HG02763 (cell line): ENCODE results near the gene BANF2.
A peak's percentile ranks its signal among the peaks of the same experiment; 100 is the strongest.
"Not testable (repeated sequence)": the region's sequence is repeated elsewhere in the genome, so short reads cannot be mapped to it uniquely, and the experiment has no call there.

ENCODE experiments used
- ATAC-seq: cut with Tn5 transposase; IDR thresholded peaks from one replicate; pipeline ENCODE4 v1.9.1; 2021; ENCODE audit warnings: mild to moderate bottlenecking, moderate library complexity; ENCODE audit not compliant: unreplicated experiment

The BANF2 gene

DNA sequence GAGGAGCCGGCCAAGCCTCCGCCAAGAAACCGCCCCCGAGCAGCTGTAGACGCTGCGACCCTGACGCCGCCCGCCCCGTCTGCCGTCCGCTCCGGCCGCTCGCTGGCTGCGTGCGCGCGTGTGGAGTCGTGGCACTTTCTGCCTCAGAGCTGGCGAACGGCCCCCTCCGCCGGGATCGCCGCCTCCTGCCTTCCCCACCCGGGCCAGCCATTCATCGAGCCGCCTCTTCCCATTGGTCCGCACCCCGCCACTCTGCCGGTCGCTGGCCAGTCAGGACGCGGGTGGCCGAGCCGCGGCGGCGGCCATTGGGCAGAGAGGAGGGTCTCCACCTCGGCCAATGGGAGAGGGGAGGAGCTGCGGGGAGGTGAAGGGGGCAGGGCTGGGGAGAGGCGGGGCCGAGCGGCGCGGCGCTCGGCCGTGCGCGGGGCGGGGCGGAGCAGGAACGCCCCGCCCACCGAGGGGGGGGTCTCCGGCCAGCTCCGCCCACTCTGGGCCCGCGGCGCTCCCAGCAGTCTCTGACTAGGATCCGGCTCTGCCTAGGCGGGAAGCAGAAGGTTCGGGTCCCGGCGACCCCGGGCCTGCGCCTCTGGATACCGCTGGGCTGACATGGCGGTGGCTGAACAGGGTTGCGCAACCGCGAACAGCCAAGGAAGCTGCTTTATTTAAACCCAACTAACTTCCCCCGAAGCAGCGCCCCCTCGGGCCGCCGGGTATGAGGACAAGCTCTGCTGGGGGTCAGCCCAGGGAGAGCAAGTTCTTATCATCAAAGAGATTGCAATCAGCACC lies 17.5 kb upstream of the BANF2 start, which contains the start of gene RRBP1:
Gene RRBP1, minus strand, starts transcription at position 140 of the 786 bp plus-strand sequence. CDS start 21,735 bp downstream, outside the sequence.
- peak; percentile 92 for ATAC-seq

DNA sequence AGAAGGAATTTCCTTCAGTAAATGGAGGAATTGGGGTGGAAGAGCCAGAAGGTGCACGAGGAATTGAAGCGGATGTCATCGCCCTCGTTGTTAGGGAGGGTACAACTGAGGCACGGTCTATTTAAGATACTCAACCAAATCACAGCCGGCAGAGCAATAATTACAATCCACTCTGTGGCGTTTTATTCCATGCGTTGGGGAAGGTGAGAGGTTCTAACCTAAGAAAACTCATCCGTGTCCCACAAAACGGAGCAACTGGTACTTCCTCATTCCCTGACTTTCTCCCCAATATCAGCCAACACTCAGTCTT lies 16.9 kb upstream of the BANF2 start:
- no peak for ATAC-seq

DNA sequence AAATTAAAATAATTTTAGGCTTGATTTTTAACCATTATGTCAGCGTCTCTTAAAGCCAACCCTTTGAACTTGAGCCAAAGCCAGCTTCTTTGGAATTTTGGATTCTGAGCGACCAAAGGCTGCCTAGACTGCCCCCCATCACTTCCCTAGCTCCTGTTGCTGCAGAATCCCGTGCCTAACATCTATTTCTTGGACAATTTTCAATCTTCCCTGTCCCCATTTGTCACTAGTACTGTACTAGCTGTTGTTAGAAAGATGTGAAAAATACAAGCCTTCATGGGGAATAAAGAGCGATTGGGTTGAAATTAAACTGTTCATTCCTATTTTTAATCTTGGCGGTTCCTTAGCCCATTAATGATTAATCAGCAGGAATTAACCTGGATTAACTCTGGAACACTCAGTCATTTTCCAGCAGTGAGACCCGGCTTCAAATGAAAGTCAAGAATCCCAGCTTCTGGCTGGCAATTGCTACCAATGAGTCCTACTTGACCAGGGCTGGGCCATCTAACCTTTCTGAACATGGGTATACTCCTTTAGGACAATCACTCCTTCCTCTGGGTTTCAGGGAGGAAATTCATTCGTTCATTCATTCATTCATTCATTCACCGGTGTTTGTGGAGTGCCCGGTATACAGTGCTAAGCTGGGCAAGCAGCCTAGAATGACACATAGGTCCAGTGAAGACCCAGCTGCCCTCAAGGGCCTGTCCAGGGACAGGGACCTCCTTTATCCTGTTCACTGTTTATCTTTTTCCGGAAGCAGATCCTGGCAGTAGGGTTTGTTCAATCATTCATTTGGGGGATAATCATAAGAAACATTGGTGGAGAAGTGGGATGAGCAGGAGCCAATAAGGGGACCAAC lies 16.3 kb upstream of the BANF2 start:
- ATAC-seq = no peak

DNA sequence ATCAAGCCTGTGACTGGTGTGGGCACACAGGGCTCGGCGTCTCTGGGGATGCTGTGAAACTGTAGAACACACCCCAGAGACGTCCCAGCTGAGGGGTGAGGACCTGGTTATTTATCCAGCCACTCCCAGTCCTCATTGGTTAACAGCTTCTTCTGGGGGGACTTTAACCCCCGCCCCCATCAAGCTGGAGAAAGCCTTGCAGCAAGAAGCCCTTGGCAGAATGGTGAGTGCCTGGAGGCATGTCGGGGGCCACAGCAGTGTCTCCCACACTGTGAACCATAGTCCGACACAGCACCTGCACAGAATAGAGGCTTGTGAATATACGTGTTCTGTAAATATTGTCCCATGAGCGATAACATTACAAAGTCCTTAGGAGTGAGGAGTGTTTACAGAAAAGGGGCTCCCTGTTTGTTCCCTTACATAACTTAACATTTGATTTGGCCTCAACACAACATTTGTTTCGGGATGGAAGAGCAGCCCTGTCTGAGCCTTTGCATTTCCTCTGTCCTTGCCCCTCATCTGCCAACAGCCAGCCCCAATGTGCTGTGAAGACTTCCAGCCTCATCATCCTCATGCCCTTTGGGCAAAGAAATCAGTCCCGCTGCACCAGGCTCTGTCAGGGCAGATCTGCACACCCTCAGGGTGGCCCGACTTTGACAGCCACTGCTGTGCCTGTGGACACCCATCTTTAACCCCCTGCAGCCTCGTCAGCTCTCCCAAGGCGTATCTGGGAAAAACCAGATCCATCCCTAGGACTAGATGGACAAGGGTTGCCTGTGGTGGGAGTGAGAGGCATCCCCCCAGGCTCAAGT lies 15.5 kb upstream of the BANF2 start:
- ATAC-seq = no peak

DNA sequence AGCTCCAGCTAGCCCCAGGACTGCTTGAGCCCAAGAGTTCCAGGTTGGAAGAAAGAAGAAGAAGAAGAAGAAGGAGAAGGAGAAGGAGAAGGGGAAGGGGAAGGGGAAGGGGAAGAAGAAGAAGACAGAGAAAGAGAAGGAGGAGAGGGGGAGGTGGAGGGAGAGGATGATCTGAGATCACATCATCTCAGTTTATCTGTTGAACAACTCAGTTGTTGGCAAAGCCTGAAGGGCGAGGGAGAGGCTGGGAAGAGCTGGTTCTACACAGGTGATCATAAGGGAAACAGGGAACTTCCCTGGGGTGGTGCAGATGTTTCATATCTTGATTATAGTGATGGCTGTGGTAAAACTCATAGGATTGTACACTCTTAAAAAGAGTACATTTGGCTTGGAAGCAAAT lies 14.6 kb upstream of the BANF2 start:
- ATAC-seq = no peak

DNA sequence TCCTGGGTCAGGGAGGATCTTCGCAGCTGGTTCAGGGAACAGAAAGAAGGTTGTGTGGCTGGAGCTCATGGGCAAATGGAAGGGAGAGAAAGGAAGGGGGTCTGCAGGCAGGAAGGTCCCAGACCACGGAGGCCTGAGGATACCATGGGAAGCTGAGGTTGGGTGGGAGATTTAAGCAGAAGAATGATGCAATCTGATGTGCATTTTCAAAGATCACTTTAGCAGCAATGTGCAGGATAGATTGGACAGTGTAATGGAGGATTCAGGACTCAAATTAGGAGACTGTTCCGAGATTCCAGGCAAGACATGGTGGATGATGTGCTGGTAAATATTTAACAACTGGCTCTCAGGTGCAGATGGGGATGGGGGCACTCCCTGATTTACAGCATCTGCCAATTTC lies 12.0 kb upstream of the BANF2 start:
- no peak for ATAC-seq

DNA sequence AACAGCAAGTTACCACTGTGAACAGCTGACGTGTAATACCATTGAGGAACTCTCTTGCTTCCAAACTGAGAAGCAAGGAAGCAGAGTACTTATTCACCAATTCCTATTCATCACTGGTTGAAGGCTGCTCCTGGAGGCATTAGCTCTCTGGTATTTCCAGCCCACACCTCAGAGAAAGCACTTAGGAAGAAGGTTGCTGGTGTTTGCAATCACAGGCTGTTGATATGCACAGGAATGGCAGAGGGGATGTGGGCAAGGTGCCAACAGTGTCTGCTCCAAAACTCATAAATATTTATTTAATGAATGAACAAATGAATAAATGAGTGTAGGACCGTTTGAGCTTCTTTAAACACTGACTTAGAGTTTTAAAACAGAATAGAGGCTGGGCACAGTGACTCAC lies 10.8 kb upstream of the BANF2 start:
- ATAC-seq = no peak

DNA sequence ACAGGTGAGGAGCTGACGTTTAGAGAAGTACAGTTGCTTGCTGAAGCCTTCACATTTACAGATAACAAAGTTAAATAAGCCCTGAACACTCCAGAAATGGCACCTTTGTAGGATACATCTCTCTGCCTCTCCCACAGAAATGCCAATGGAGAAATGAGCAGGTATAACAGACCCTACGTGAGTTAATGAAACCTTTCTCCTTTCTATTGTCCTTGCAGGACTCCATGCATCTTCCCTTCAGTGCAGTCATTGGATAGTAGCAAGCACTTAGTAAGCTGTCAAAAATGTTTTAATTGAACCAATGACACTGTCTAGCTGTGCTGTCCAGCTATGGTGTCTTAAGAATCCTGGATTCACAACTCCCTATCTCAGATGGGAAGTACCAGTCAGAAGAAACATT lies 9.6 kb upstream of the BANF2 start:
- no peak for ATAC-seq

DNA sequence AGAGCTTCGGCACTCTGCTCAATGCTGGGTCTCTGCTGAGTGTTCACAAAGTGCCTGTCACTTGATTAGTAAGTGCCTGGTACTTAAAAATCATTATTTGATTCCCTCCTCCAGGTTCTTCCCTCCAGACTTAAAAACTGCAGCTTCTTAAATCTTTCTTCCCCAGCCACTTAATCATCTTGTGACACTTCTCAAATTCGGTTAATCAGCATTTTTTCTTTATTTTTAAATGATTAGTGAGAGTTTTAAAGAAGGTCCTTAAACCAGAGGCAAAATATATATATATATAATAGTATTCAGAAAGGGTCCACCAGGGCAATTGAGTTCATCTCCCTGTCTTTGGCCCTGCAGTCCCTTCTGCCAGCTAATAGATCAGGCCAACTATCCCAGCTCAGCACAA lies 8.0 kb upstream of the BANF2 start:
- no peak for ATAC-seq

DNA sequence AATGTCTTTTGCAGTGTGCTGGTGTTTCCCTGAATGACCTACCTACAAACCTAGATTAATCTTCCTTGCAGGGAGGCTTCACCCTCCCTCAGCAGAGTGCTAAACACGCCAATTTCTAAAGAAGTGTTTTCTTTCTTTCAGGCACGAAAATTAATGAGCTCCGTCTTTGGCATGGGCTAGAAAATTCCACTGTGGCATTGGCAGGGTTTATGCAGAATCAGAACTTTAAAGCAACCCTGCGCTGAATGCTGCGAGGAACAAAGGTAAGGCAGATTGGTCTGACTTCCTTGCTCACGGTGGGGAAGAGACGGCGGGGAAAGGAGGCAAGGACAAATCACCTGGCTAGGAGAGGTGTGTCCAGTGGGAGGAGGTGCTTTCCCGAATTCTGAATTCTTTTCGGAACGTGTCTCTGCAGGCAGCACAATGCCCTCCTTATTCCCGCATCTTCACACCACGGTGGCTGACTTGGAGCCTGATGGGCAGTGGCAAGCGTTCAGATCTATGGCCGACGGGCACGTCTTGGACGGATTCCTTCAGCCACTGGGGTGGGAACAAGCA lies 6.2 kb upstream of the BANF2 start:
- ATAC-seq = no peak

DNA sequence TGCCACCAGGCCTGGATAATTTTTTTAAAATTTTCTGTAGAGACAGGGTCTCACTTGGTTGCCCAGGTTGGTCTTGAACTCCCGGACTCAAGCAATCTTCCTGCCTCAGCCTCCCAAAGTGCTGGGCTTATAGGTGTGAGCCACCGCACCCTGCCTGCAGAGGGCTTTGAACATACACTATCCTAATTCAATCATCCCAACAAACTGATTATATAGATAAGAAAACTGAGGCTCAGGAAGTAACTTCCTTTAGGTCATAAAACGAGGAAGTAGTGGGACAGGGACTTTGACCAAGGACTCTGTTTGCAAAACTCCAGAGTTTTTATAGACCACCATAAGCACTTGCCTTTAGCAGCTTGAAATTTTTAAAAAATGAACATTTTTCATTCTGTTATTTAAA lies 5.0 kb upstream of the BANF2 start:
- no peak for ATAC-seq

DNA sequence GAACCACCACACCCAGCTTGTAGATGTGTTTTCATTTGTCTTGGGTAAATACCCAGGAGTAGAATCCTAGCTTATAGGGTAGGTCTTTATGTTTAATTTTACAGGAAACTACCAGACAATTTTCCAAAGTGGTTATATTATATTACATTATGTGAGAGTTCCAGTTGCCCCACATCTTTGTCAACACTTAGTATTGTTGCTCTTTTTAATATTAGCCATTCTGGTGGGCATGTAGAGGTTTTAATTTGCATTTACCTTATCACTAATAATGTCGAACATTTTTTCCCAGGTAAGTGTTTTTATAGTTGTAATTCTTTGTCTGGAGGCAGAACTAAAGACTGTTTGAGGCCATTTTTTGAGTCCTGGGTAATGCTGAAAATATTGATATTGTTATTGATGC lies 3.5 kb upstream of the BANF2 start:
- ATAC-seq = no peak

DNA sequence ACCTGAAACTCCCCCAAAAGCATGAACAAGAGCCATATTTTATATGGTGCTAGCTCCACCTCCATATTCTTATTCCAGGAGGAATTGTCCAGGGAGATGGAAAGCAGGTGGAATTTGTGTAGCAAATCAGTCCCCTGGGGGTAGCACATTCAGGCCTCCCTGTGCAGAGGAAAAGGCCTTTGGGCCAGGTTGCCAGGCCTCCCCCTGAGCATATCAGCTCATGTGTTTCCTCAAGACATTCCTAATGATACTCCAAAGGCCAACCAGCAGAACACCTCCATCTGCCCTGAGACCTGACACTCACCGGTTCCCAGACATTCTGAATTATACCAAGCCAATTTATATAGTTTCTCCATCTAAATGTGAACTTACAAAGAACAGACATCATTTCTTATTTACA lies 2.6 kb upstream of the BANF2 start:
- ATAC-seq = no peak

DNA sequence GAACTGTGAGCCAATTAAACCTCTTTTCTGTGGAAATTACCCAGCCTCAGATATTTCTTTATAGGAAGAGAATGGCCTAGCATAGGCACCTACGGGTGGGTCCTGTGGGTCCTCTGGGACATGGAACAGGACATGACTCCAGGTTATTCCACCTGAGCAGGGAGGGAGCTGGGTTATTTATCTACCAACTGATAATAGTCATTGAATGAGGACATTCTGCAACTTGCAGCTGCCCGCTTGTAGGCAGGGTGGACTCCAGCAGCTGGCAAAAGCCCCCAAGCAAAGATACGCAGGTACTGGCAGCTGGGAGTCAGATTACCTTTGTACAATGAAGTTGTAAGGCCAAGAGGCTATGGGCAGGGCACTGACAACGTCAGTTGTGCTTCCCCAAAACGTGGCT lies 1.4 kb upstream of the BANF2 start:
- ATAC-seq = no peak

DNA sequence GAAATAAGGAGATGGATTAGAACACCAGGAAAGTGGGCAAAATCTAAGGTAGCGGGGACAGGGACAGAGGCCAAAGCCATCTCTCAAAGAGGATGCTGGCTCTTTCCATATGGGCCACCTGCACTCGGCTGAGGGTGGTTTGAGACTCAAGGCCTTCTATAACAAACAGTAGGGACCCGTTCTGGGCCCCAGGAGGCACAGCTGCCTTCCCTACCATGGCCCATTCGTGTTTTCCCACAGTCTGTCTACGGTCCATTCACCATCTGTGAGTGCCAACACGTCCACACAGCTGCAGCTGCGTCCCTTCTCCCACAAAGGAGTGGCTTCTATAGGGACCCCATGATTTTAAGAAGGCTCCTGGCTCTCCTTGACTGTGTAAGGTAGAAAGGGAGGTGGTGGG lies 871 bp downstream of the BANF2 start:
- no peak for ATAC-seq

DNA sequence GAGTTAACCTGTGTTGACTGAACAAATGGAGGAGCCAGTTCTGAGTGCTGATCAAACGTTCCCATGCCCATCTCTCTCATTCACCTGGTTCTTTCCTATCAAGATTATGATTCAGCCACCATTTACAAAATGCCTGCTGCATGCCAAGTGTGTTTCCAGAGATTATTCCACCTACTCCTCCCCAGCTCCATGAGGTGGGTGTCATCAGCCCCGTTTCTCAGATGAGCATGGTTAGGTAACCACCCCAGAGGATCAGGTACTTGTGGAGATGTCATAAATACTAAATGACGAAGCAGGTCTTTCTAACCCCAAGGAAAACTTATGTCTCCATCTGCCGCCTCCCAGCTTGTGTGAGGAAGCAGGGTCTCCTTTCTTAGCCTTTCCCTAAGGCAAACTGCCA lies 2.1 kb downstream of the BANF2 start:
- ATAC-seq = no peak

DNA sequence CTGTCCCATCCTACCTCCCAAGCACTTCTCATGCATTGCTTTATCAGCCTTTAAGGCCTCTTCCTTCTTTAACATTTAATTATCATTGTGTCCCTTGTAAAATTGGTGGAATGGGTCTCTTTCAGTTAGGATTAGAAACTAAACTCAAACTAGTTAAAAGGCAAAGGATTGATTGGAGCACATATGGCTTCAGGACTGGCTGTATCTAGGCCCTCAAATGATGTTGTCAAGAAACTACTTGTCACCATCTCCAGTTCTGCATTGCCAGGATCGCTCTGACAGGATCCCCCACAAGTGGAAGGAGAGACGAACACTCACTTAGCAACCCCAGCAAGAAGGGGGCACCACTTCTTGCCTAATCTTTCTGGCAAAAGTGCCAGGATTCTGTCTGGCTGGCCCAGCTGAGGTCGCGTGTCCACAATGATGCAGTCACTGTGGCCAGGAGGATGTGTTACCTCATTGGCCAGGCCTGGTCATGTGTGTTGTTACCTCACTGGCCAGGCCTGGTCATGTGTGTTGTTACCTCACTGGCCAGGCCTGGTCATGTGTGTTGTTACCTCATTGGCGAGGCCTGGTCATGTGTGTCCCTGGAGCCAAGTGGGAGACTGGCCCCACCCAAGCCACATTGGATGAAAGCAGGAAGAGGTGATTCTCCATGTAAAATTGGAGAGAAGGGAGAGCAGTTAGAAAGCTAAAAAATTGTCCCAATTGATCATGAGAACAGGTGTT lies 5.0 kb downstream of the BANF2 start:
- no peak for ATAC-seq

DNA sequence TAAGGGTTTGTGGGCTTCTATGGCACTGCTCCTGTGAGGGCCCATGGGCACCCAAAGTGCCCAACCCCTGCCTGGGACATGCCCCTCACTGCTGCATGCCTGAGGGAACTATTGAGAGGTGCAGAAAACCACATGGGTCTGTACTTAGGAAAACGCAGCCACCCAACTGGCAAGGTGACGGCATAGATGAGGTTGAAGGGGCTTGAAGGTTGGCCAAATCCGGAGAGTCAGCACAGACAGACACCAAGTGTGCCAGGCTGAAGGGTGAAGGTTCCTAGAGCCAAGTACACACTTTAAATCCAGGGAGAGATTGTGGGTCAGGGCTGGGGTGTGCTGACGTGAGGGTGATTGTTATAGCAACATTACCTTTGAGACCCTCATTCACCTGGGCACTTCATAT lies 6.2 kb downstream of the BANF2 start:
- no peak for ATAC-seq

DNA sequence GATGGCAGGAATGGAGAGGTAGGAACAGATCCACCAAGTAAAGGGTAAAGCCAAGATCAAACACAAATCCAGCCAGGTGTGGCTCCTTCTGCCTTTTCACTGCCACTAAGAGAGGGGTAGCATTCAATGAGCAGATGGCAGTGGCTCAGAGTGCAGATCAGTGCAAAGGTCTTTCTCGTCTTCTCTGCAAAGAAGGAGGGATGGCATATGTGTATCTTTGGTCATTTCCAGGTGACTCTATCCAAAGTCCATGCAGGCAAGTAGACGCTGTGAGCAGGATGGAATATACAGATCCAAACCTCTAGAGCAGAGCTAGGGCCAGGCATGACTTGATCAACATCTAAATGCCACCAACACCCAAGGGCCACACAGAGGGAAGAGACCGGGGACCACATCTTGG lies 6.9 kb downstream of the BANF2 start:
- ATAC-seq = no peak

DNA sequence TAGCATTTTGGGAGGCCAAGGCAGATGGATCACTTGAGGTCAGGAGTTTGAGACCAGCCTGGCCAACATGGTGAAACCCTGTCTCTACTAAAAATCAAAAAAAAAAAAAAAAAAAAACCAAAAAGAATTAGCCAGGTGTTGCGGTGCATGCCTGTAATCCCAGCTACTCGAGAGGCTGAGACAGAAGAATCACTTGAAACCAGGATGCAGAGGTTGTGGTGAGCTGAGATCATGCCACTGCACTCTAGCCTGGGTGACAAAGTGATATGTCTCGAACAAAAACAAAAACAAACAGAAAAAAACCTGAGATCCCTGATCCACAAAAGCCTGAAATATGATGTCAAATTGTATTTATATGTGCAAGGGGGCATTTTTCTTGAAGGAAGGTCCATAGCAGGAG lies 8.2 kb downstream of the BANF2 start:
- ATAC-seq = not testable (repeated sequence)
